Mesothelial cell of epicardium (in vitro differentiated cells): ENCODE results near the gene KCNT1. TPM values are rescaled to one million over a fixed set of nuclear protein-coding genes. Genes with fewer than 3 reads are reported as not detected.

Experiments
- DNase-seq, 2 experiments: peaks; one replicate each; pipeline ENCODE4 v3.0.0; 2021; ENCODE audit warnings: low spot score in 2 of 2; ENCODE audit not compliant: unreplicated experiment in 2 of 2
- H3K27ac Mint-ChIP-seq: 2 replicates; pipeline ENCODE4 v1.8.0; 2021; ENCODE audit warnings: mixed read lengths
- H3K27me3 Mint-ChIP-seq: 2 replicates; pipeline ENCODE4 v1.8.0; 2021; ENCODE audit warnings: low read depth, mixed read lengths
- H3K36me3 Mint-ChIP-seq: 2 replicates; pipeline ENCODE4 v1.8.0; 2021; ENCODE audit warnings: mixed read lengths
- H3K4me1 Mint-ChIP-seq: 2 replicates; pipeline ENCODE4 v1.8.0; 2021; ENCODE audit warnings: mixed read lengths
- H3K4me3 Mint-ChIP-seq: 2 replicates; pipeline ENCODE4 v1.8.0; 2021; ENCODE audit warnings: mild to moderate bottlenecking, moderate library complexity, mixed read lengths
- H3K9me3 Mint-ChIP-seq: 2 replicates; pipeline ENCODE4 v1.8.0; 2021; ENCODE audit warnings: mixed read lengths
- total RNA-seq: library from RNA; stranded (reverse); gene quantifications from 3 replicates; pipeline ENCODE4 v1.2.1, GENCODE V29; 2021
- TF ChIP-seq, protein P1 (sequence below): fragments of 200-600 bp; sonication (generic); IDR thresholded peaks from one replicate; pipeline ENCODE4 v1.5.0; 2021; ENCODE audit warnings: antibody characterized with exemption; ENCODE audit not compliant: unreplicated experiment

The KCNT1 gene
- total RNA-seq, 1 donor from 2014 or later, result not detected

DNA sequence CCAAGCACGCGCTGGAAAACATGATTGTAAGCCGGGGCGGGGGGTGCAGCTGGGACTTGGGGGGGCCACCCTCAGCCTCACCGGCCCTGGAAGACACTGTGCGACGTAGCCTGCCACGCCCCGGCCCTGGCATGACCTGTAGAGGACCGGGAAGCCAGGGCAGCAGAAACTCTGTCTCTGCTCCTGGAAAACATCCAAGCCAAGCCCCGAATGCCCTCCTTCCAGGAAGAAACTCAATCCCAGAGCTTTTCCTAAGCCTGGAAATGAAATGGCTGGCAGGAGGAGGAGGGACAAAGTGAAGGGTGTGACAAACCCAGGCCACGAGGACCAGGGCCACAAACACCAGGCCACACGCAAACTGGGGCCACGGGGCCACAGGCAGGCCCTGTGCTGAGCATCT lies 55.4 kb downstream of the KCNT1 start:
- no peaks in the 10 kb centered on the region for H3K9me3 Mint-ChIP-seq
- TF ChIP-seq, protein P1, sequence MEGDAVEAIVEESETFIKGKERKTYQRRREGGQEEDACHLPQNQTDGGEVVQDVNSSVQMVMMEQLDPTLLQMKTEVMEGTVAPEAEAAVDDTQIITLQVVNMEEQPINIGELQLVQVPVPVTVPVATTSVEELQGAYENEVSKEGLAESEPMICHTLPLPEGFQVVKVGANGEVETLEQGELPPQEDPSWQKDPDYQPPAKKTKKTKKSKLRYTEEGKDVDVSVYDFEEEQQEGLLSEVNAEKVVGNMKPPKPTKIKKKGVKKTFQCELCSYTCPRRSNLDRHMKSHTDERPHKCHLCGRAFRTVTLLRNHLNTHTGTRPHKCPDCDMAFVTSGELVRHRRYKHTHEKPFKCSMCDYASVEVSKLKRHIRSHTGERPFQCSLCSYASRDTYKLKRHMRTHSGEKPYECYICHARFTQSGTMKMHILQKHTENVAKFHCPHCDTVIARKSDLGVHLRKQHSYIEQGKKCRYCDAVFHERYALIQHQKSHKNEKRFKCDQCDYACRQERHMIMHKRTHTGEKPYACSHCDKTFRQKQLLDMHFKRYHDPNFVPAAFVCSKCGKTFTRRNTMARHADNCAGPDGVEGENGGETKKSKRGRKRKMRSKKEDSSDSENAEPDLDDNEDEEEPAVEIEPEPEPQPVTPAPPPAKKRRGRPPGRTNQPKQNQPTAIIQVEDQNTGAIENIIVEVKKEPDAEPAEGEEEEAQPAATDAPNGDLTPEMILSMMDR, result no peak
- no peaks in the 10 kb centered on the region for H3K36me3 Mint-ChIP-seq
- H3K27ac Mint-ChIP-seq, result no peak overlapping the region
- no peak overlapping the region for H3K4me3 Mint-ChIP-seq
- H3K4me1 Mint-ChIP-seq, result no peaks in the 10 kb centered on the region
- no peaks in the 10 kb centered on the region for H3K27me3 Mint-ChIP-seq
- no peak for DNase-seq

DNA sequence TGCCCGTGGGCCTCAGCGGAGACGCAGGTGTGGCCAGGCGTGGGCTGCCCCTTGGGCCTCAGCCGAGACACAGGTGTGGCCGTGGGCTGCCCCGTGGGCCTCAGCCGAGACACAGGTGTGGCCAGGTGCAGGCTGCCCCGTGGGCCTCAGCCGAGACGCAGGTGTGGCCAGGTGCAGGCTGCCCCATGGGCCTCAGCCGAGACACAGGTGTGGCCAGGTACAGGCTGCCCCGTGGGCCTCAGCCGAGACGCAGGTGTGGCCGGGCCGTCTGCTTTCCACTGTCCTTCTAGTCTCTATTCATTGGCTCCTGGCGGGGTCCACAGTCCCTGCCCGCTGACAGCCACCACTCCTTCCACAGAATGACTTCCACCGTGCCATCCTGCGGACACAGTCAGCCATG lies 56.1 kb downstream of the KCNT1 start:
- no peak for DNase-seq
- H3K4me1 Mint-ChIP-seq, result no peaks in the 10 kb centered on the region
- no peaks in the 10 kb centered on the region for H3K9me3 Mint-ChIP-seq
- TF ChIP-seq, protein P1, result no peak
- no peaks in the 10 kb centered on the region for H3K27me3 Mint-ChIP-seq
- no peak overlapping the region for H3K4me3 Mint-ChIP-seq
- no peaks in the 10 kb centered on the region for H3K36me3 Mint-ChIP-seq
- no peak overlapping the region for H3K27ac Mint-ChIP-seq

DNA sequence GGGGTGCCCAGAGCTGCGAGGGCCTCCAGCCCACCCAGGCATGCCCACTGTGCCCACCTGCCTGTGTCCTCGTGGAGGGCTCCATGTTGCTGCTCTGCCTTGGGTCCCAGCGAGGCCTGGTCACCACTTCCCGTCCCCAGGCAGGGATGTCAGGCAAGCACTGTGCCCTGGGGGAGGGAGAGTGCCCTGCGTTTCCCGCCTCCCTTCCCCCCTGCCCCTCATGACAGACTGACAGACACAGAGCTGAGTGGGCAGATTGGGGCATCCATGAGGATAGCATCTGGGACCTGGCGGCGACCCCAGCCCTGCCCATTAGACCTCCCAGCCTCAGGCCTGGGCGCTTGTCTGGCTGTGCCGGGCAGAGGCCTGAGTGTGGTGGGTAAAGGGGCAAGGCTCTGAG lies 56.9 kb downstream of the KCNT1 start:
- peaks cover 2% of the 10 kb centered on the region for H3K27me3 Mint-ChIP-seq
- H3K36me3 Mint-ChIP-seq, result no peaks in the 10 kb centered on the region
- no peak for DNase-seq
- TF ChIP-seq, protein P1, result no peak
- H3K4me1 Mint-ChIP-seq, result no peaks in the 10 kb centered on the region
- H3K4me3 Mint-ChIP-seq, result no peak overlapping the region
- no peaks in the 10 kb centered on the region for H3K9me3 Mint-ChIP-seq
- no peak overlapping the region for H3K27ac Mint-ChIP-seq

DNA sequence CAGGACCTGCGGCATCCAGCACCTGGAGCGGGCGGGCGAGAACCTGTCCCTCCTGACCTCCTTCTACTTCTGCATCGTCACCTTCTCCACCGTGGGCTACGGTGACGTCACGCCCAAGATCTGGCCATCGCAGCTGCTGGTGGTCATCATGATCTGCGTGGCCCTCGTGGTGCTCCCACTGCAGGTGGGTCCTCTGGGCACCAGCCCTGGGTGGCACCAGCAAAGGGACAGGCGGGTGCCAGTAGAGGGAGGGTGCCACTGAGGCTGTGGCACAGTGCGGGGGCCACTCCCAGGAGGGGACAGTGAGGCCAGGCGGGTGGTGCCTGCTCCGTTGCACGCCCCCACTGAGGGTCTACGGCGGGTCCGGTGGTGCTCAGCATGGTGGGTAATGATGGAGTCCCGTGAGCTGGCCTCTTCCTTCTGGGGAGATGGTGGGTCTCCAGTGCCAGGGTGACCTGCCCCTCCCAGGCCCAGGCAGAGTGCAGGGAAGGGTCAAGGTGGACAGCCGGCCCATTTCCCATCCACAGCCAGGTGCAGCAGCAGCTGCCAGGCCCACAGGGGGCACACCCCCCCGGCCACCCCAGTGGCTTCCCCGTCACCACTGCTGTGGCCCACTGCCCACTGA lies 57.8 kb downstream of the KCNT1 start:
- TF ChIP-seq, protein P1, result no peak
- no peaks in the 10 kb centered on the region for H3K4me1 Mint-ChIP-seq
- no peak overlapping the region for H3K4me3 Mint-ChIP-seq
- no peak overlapping the region for H3K27ac Mint-ChIP-seq
- no peaks in the 10 kb centered on the region for H3K9me3 Mint-ChIP-seq
- no peak for DNase-seq
- no peaks in the 10 kb centered on the region for H3K36me3 Mint-ChIP-seq
- peaks cover 2% of the 10 kb centered on the region for H3K27me3 Mint-ChIP-seq

DNA sequence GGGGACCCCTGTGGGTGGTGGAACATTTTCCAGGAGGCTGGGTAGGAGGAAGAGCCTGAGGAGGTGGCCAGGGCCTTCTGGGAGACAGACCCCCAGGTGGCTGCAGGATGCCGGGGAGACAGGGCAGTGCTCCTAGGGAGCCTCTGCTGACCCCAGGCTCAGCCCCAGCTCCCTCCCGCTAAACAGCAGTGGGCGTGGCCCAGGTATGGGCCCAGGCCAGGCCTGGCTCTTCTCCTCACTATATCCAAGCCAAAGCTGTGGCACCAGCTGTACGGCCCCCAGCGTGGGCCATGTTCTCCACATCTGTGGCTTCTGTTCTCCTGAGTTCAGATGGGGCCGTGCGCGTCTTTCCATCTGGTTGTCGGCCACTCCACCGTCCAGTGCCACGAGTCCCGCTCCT lies 58.5 kb downstream of the KCNT1 start:
- Mint-ChIP-seq H3K27me3 (peaks cover 2% of the 10 kb centered on the region), H3K36me3 (no peaks in the 10 kb centered on the region), H3K27ac (no peak overlapping the region), H3K4me3 (no peak overlapping the region), H3K4me1 (no peaks in the 10 kb centered on the region), H3K9me3 (no peaks in the 10 kb centered on the region)
- DNase-seq, result no peak
- TF ChIP-seq, protein P1, result no peak
